HepG2 (cell line): ENCODE data around the gene ISOC2. TPM values are rescaled to one million over a fixed set of nuclear protein-coding genes. Genes with fewer than 3 reads are reported as not detected.

Experiments
- DDIT3 ChIP-seq: sonication (generic); formaldehyde crosslinking; IDR thresholded peaks from 2 replicates; pipeline ENCODE4 v1.4.0; 2020; ENCODE audit warnings: mild to moderate bottlenecking, missing genetic modification reagents
- ETS1 ChIP-seq: sonication (generic); formaldehyde crosslinking; IDR thresholded peaks from 2 replicates; pipeline ENCODE4 v1.4.0; 2020; ENCODE audit warnings: missing genetic modification reagents
- GABPA ChIP-seq, 2 experiments: IDR thresholded peaks; 2 replicates each; pipeline ENCODE4 v1.6.1; 2011 to 2016; ENCODE audit warnings: low read depth in 2 of 2, low read length in 1 of 2, missing biosample characterization in 1 of 2, missing genetic modification characterization in 1 of 2
- GLMP ChIP-seq: sonication (generic); formaldehyde crosslinking; IDR thresholded peaks from 2 replicates; pipeline ENCODE4 v1.9.0; 2021; ENCODE audit warnings: missing genetic modification reagents, mild to moderate bottlenecking, borderline replicate concordance
- MLX ChIP-seq: IDR thresholded peaks from 2 replicates; pipeline ENCODE4 v1.6.1; 2016
- MYC ChIP-seq: sonication (generic); formaldehyde crosslinking; IDR thresholded peaks from 2 replicates; pipeline ENCODE4 v1.9.0; 2021; ENCODE audit warnings: missing genetic modification reagents, borderline replicate concordance
- MYNN ChIP-seq: sonication (generic); formaldehyde crosslinking; IDR thresholded peaks from 2 replicates; pipeline ENCODE4 v1.4.0; 2020; ENCODE audit warnings: mild to moderate bottlenecking, low read depth, missing genetic modification reagents
- NPAS2 ChIP-seq: sonication (generic); formaldehyde crosslinking; IDR thresholded peaks from 2 replicates; pipeline ENCODE4 v1.8.0; 2022; ENCODE audit warnings: mild to moderate bottlenecking, missing genetic modification reagents, borderline replicate concordance
- RARG ChIP-seq: sonication (generic); formaldehyde crosslinking; IDR thresholded peaks from 2 replicates; pipeline ENCODE4 v1.4.0; 2020; ENCODE audit warnings: low read depth, mild to moderate bottlenecking, missing genetic modification reagents
- SATB2 ChIP-seq: sonication (generic); formaldehyde crosslinking; IDR thresholded peaks from 2 replicates; pipeline ENCODE4 v1.5.0; 2020; ENCODE audit warnings: missing genetic modification reagents
- SNAI1 ChIP-seq: sonication (generic); formaldehyde crosslinking; IDR thresholded peaks from 2 replicates; pipeline ENCODE4 v1.5.0; 2020; ENCODE audit warnings: mild to moderate bottlenecking, missing genetic modification reagents, borderline replicate concordance
- TFAP4 ChIP-seq: sonication (generic); IDR thresholded peaks from 2 replicates; pipeline ENCODE4 v1.6.1; 2016; ENCODE audit warnings: low read depth, borderline replicate concordance
- U2AF2 ChIP-seq: fragments of 200-400 bp; formaldehyde crosslinking; IDR thresholded peaks from 2 replicates; pipeline ENCODE4 v1.6.1; 2017; ENCODE audit warnings: low read depth, mild to moderate bottlenecking, low read length
- ZBTB34 ChIP-seq: sonication (generic); formaldehyde crosslinking; IDR thresholded peaks from 2 replicates; pipeline ENCODE4 v1.8.0; 2022; ENCODE audit warnings: mild to moderate bottlenecking, missing genetic modification reagents
- ZBTB7A ChIP-seq: sonication (generic); formaldehyde crosslinking; IDR thresholded peaks from 2 replicates; pipeline ENCODE4 v1.8.0; 2022; ENCODE audit warnings: mild to moderate bottlenecking, missing genetic modification reagents
- ZFP62 ChIP-seq: sonication (generic); formaldehyde crosslinking; IDR thresholded peaks from 2 replicates; pipeline ENCODE4 v1.4.0; 2020; ENCODE audit warnings: missing genetic modification reagents
- ZNF543 ChIP-seq: sonication (generic); formaldehyde crosslinking; IDR thresholded peaks from 2 replicates; pipeline ENCODE4 v1.4.0; 2020; ENCODE audit warnings: mild to moderate bottlenecking, missing genetic modification reagents
- ZNF546 ChIP-seq: sonication (generic); formaldehyde crosslinking; conservative IDR thresholded peaks from 2 replicates; pipeline ENCODE4 v1.8.1; 2023; ENCODE audit warnings: mild to moderate bottlenecking, missing genetic modification reagents
- ZNF687 ChIP-seq: sonication (generic); formaldehyde crosslinking; IDR thresholded peaks from 2 replicates; pipeline ENCODE4 v1.5.1; 2020; ENCODE audit warnings: mild to moderate bottlenecking, missing genetic modification reagents, moderate library complexity
- ZNF749 ChIP-seq: sonication (generic); formaldehyde crosslinking; IDR thresholded peaks from 2 replicates; pipeline ENCODE4 v1.8.0; 2022; ENCODE audit warnings: mild to moderate bottlenecking, missing genetic modification reagents, moderate library complexity, borderline replicate concordance
- polyA plus RNA-seq, 8 experiments: library from polyadenylated mRNA; depleted of rRNA in 3 of 8; stranded (reverse) in 7 of 8; unstranded in 1 of 8; fragments of >200 nt; fragmentation: Illumina TruSeq in 4 of 8; extraction: Trizol in 4 of 8; gene quantifications; 2 replicates each; pipeline versions ENCODE4 v1.2.1 to v1.2.3, GENCODE V29; 2011 to 2016; ENCODE audit warnings: low read depth in 4 of 8, missing spikeins in 1 of 8, mixed read lengths in 1 of 8; ENCODE audit not compliant: insufficient read depth in 1 of 8
- total RNA-seq, 5 experiments: library from RNA; depleted of rRNA; stranded (reverse); fragments of >200 nt; fragmentation: Illumina TruSeq; extraction: Trizol; gene quantifications; 2 replicates each; pipeline ENCODE4 v1.2.3, GENCODE V29; 2016; ENCODE audit warnings: low read depth in 1 of 5

The ISOC2 gene
- total and polyA plus RNA-seq, 2 of the 13 experiments (the other 11 are each of a cell fraction or from before 2014, with no cell fraction given): 76.8 to 105 TPM

GRCh38 chr19:55460670-55461258, 678 bp downstream of the ISOC2 start (continued):
- TF ChIP-seq GABPA (IDR thresholded peaks at IDR 0.05; ENCODE audit: low read depth, low read length): 0 out of 2 replicates have a peak, but pooled peaks have one; percentile 14
- no peak for TF ChIP-seq GABPA (CRISPR knock-in tag; IDR thresholded peaks at IDR 0.05; ENCODE audit: low read depth)
- TF ChIP-seq SATB2 (CRISPR knock-in tag): no peak
- no peak for TF ChIP-seq MYC (CRISPR knock-in tag)
- no peak for TF ChIP-seq ZNF543 (CRISPR knock-in tag)
- no peak; the same call in 1 of the 2 replicates for TF ChIP-seq TFAP4
- TF ChIP-seq ZBTB7A (CRISPR knock-in tag): no peak
- no peak for TF ChIP-seq RARG (CRISPR knock-in tag)
- no peak for TF ChIP-seq NPAS2 (CRISPR knock-in tag)
- no peak for TF ChIP-seq U2AF2
- no peak for TF ChIP-seq ETS1 (CRISPR knock-in tag)
- TF ChIP-seq GLMP (CRISPR knock-in tag): no peak
- TF ChIP-seq MYNN (CRISPR knock-in tag): no peak
- no peak for TF ChIP-seq ZBTB34 (CRISPR knock-in tag)
- TF ChIP-seq ZNF749: no peak
- no peak for TF ChIP-seq ZFP62
- no peak for TF ChIP-seq MLX
- TF ChIP-seq SNAI1: no peak
- TF ChIP-seq DDIT3: no peak
- TF ChIP-seq ZNF687: no peak; the same call in 1 of the 2 replicates
- no peak for TF ChIP-seq ZNF546
